Measurements from ENCODE around the gene TWSG1. TPM values are rescaled to one million over a fixed set of nuclear protein-coding genes. Genes with fewer than 3 reads are reported as not detected.

Gene TWSG1
- total RNA-seq, 3 donors from 2014 or later: 6.1 to 8.2 (median 7.6) TPM

Other genes starting within 250 kb of the TWSG1 start
- gene NDUFV2, start 232.1 kb upstream of the TWSG1 start, total RNA-seq: 100 to 1,000 TPM; 254 to 279 (median 265) TPM
- gene ANKRD12, start 198.0 kb upstream of the TWSG1 start, total RNA-seq: 10 to 100 TPM; 49.7 to 62.9 (median 57.7) TPM
- gene RALBP1, start 140.7 kb downstream of the TWSG1 start, total RNA-seq: 10 to 100 TPM; 31.1 to 32.6 (median 31.7) TPM